KMS-11 (cell line): ENCODE data around the gene MTMR12.
"Not testable (repeated sequence)": the region's sequence is repeated elsewhere in the genome, so short reads cannot be mapped to it uniquely, and the experiment has no call there.

ENCODE experiments used
- H2AFZ ChIP-seq: fragments of 200-600 bp; sonication (generic); 2 replicates; pipeline ENCODE4 v1.6.1; 2016; ENCODE audit warnings: antibody characterized with exemption, mixed run types, low read depth
- H3K27ac ChIP-seq: fragments of 200-600 bp; sonication (generic); 2 replicates; pipeline ENCODE4 v1.6.1; 2016; ENCODE audit warnings: mild to moderate bottlenecking, mixed run types
- H3K27me3 ChIP-seq: fragments of 200-600 bp; sonication (generic); 2 replicates; pipeline ENCODE4 v1.6.1; 2017; ENCODE audit warnings: mild to moderate bottlenecking, low read depth, mixed run types, moderate library complexity; ENCODE audit not compliant: insufficient read depth
- H3K36me3 ChIP-seq: fragments of 200-600 bp; sonication (generic); 2 replicates; pipeline ENCODE4 v1.6.1; 2017; ENCODE audit warnings: mild to moderate bottlenecking, mixed run types; ENCODE audit not compliant: insufficient read depth
- H3K4me1 ChIP-seq: fragments of 200-600 bp; sonication (generic); 2 replicates; pipeline ENCODE4 v1.6.1; 2016; ENCODE audit warnings: mild to moderate bottlenecking, low read depth, mixed run types; ENCODE audit not compliant: poor library complexity, severe bottlenecking
- H3K4me2 ChIP-seq: fragments of 200-600 bp; sonication (generic); 2 replicates; pipeline ENCODE4 v1.7.0; 2016; ENCODE audit warnings: mild to moderate bottlenecking, mixed run types
- H3K4me3 ChIP-seq: fragments of 200-600 bp; sonication (generic); IDR thresholded peaks from 2 replicates; pipeline ENCODE4 v1.6.1; 2017; ENCODE audit warnings: low read depth, low read length, mixed read lengths; ENCODE audit not compliant: insufficient read depth
- H3K79me2 ChIP-seq: fragments of 200-600 bp; sonication (generic); 2 replicates; pipeline ENCODE4 v1.6.1; 2016; ENCODE audit warnings: low read depth, mixed run types; ENCODE audit not compliant: insufficient read depth
- H3K9ac ChIP-seq: fragments of 200-600 bp; sonication (generic); 2 replicates; pipeline ENCODE4 v1.6.1; 2016; ENCODE audit warnings: mild to moderate bottlenecking, mixed run types
- H4K20me1 ChIP-seq: fragments of 200-600 bp; sonication (generic); 2 replicates; pipeline ENCODE4 v1.6.1; 2016; ENCODE audit warnings: mild to moderate bottlenecking, mixed run types; ENCODE audit not compliant: insufficient read depth
- CTCF ChIP-seq: fragments of 200-600 bp; sonication (generic); conservative IDR thresholded peaks from 2 replicates; pipeline ENCODE4 v1.6.1; 2017; ENCODE audit warnings: low read depth, mild to moderate bottlenecking, antibody characterized with exemption, low read length, moderate library complexity, mixed read lengths

Gene MTMR12

GRCh38 chr5:32315221-32316014 is 2.7 kb upstream of the MTMR12 start:
- Histone ChIP-seq H2AFZ (no peak overlapping the region), H3K27ac (no peak overlapping the region), H4K20me1 (no peaks in the 10 kb centered on the region), H3K79me2 (peaks cover 17% of the 10 kb centered on the region; the same call in 1 of the 2 replicates), H3K36me3 (no peaks in the 10 kb centered on the region), H3K4me2 (no peak overlapping the region), H3K9ac (no peak overlapping the region), H3K4me1 (peaks cover 11% of the 10 kb centered on the region), H3K4me3 (no peak overlapping the region), H3K27me3 (no peaks in the 10 kb centered on the region)
- TF ChIP-seq CTCF = no peak

GRCh38 chr5:32314658-32315057 is 1.9 kb upstream of the MTMR12 start:
- no peaks in the 10 kb centered on the region for H3K27me3 ChIP-seq
- no peaks in the 10 kb centered on the region for H3K36me3 ChIP-seq
- H3K4me2 ChIP-seq = no peak overlapping the region
- peaks cover 24% of the 10 kb centered on the region; the same call in 1 of the 2 replicates for H3K79me2 ChIP-seq
- H4K20me1 ChIP-seq = no peaks in the 10 kb centered on the region
- no peak overlapping the region for H3K27ac ChIP-seq
- H3K4me3 ChIP-seq = no peak overlapping the region
- no peak for TF ChIP-seq CTCF
- no peak overlapping the region for H2AFZ ChIP-seq
- H3K9ac ChIP-seq = no peak overlapping the region
- peaks cover 11% of the 10 kb centered on the region for H3K4me1 ChIP-seq

- H4K20me1 ChIP-seq, H2AFZ ChIP-seq, H3K27me3 ChIP-seq, H3K27ac ChIP-seq, H3K9ac ChIP-seq, H3K4me2 ChIP-seq, H3K36me3 ChIP-seq, H3K4me3 ChIP-seq: not testable (repeated sequence)
- H3K4me1 ChIP-seq = peaks cover 15% of the 10 kb centered on the region
- H3K79me2 ChIP-seq = peaks cover 24% of the 10 kb centered on the region; the same call in 1 of the 2 replicates
These were observed 1.4 kb upstream of the MTMR12 start for GRCh38 chr5:32314152-32314488.

GRCh38 chr5:32312197-32312594 is 543 bp downstream of the MTMR12 start:
- Histone ChIP-seq H3K4me1 (peaks cover 26% of the 10 kb centered on the region), H4K20me1 (no peaks in the 10 kb centered on the region), H2AFZ (peak overlapping the region; percentile 75), H3K4me3 (no peak overlapping the region), H3K27ac (peak overlapping the region; percentile 42), H3K9ac (peak overlapping the region; percentile 62), H3K4me2 (peak overlapping the region; percentile 88), H3K36me3 (no peaks in the 10 kb centered on the region), H3K27me3 (no peaks in the 10 kb centered on the region), H3K79me2 (peaks cover 34% of the 10 kb centered on the region; the same call in 1 of the 2 replicates)
- TF ChIP-seq CTCF = no peak
